Kidney tubule cell (primary cell): ENCODE results near the gene ASGR2.
"Not testable (repeated sequence)": the region's sequence is repeated elsewhere in the genome, so short reads cannot be mapped to it uniquely, and the experiment has no call there.

Experiments used
- DNase-seq: peaks from one replicate; pipeline ENCODE4 v3.0.0-alpha.2; 2018; ENCODE audit warnings: low spot score

The ASGR2 gene

GRCh38 chr17:7124923-7125322 is 10.3 kb upstream of the ASGR2 start:
- DNase-seq, result no peak

GRCh38 chr17:7123844-7124243 is 9.2 kb upstream of the ASGR2 start:
- DNase-seq, result no peak

- no peak for DNase-seq
Observed at GRCh38 chr17:7122381-7122780, 7.8 kb upstream of the ASGR2 start.

GRCh38 chr17:7120635-7121034 is 6.0 kb upstream of the ASGR2 start:
- DNase-seq, result not testable (repeated sequence)

- DNase-seq, result no peak
Observed at GRCh38 chr17:7120123-7120522, 5.5 kb upstream of the ASGR2 start.

- DNase-seq, result no peak
Observed at GRCh38 chr17:7119314-7119713, 4.7 kb upstream of the ASGR2 start.

- DNase-seq, result no peak
Observed at GRCh38 chr17:7114875-7115614, 423 bp upstream of the ASGR2 start.

- no peak for DNase-seq
Observed at GRCh38 chr17:7113273-7114071, 1.1 kb downstream of the ASGR2 start.

GRCh38 chr17:7112510-7113108 is 2.0 kb downstream of the ASGR2 start:
- DNase-seq, result no peak

GRCh38 chr17:7111784-7112509 is 2.7 kb downstream of the ASGR2 start:
- no peak for DNase-seq

- no peak for DNase-seq
Observed at GRCh38 chr17:7110617-7111306, 3.9 kb downstream of the ASGR2 start.

GRCh38 chr17:7109461-7110322 is 4.9 kb downstream of the ASGR2 start:
- DNase-seq, result no peak

- no peak for DNase-seq
Observed at GRCh38 chr17:7108981-7109380, 5.6 kb downstream of the ASGR2 start.

- no peak for DNase-seq
Observed at GRCh38 chr17:7108560-7108925, 6.1 kb downstream of the ASGR2 start.

- DNase-seq, result no peak
Observed at GRCh38 chr17:7107795-7108559, 6.6 kb downstream of the ASGR2 start.

- DNase-seq, result no peak
Observed at GRCh38 chr17:7107012-7107754, 7.4 kb downstream of the ASGR2 start.

GRCh38 chr17:7102421-7102820 is 12.2 kb downstream of the ASGR2 start:
- DNase-seq, result no peak

GRCh38 chr17:7101531-7101930 is 13.1 kb downstream of the ASGR2 start:
- DNase-seq, result no peak

- not testable (repeated sequence) for DNase-seq
Observed at GRCh38 chr17:7100641-7101379, 13.8 kb downstream of the ASGR2 start.
